Head of caudate nucleus (tissue), 42 donors: Measurements from ENCODE around the gene RABGAP1L.
"Not testable (repeated sequence)": the region's sequence is repeated elsewhere in the genome, so short reads cannot be mapped to it uniquely, and the experiment has no call there.

Experiments
- DNase-seq, 42 donors: peaks; one replicate each; pipeline versions ENCODE4 v3.0.0 to v3.0.0-alpha.2; 2020 to 2021; ENCODE audit warnings: mixed read lengths in 7 of 42
- intact Hi-C: fragments of 100-400 bp; cut with DNase I; formaldehyde crosslinking; loops from one replicate; pipeline ENCODE4 v1.15.0; 2022

Gene RABGAP1L

GRCh38 chr1:174269989-174270651 is 110.8 kb downstream of the RABGAP1L start:
- intact Hi-C loops, result no loop called here
- DNase-seq, result no peak

GRCh38 chr1:174273190-174273589 is 113.9 kb downstream of the RABGAP1L start:
- intact Hi-C loops, result no loop called here
- no peak for DNase-seq

GRCh38 chr1:174273776-174274175 is 114.5 kb downstream of the RABGAP1L start:
- intact Hi-C loops, result no loop called here
- DNase-seq, result no peak

GRCh38 chr1:174274452-174274851 is 115.1 kb downstream of the RABGAP1L start:
- no peak for DNase-seq
- intact Hi-C loops, result no loop called here

GRCh38 chr1:174274884-174275283 is 115.6 kb downstream of the RABGAP1L start:
- intact Hi-C loops, result no loop called here

GRCh38 chr1:174276087-174276486 is 116.8 kb downstream of the RABGAP1L start:
- DNase-seq, result no peak
- intact Hi-C loops, result no loop called here

More at GRCh38 chr1:174274884-174275283, 115.6 kb downstream of the RABGAP1L start:
- no peak for DNase-seq

GRCh38 chr1:174284052-174284451 is 124.7 kb downstream of the RABGAP1L start:
- DNase-seq, result no peak
- intact Hi-C loops, result no loop called here

GRCh38 chr1:174286042-174286441 is 126.7 kb downstream of the RABGAP1L start:
- DNase-seq, result no peak

GRCh38 chr1:174289644-174290310 is 130.5 kb downstream of the RABGAP1L start:
- intact Hi-C loops, result no loop called here
- no peak for DNase-seq

More at GRCh38 chr1:174286042-174286441, 126.7 kb downstream of the RABGAP1L start:
- intact Hi-C loops, result no loop called here

- no peak for DNase-seq
- intact Hi-C loops, result no loop called here
These were observed 131.7 kb downstream of the RABGAP1L start for GRCh38 chr1:174291059-174291458.

GRCh38 chr1:174296309-174296708 is 137.0 kb downstream of the RABGAP1L start:
- intact Hi-C loops, result no loop called here
- DNase-seq, result no peak

- DNase-seq, result no peak
- intact Hi-C loops, result no loop called here
These were observed 138.0 kb downstream of the RABGAP1L start for GRCh38 chr1:174297351-174297750.

- intact Hi-C loops, result no loop called here
These were observed 142.2 kb downstream of the RABGAP1L start for GRCh38 chr1:174301295-174302077.

GRCh38 chr1:174308604-174309003 is 149.3 kb downstream of the RABGAP1L start:
- no peak for DNase-seq
- intact Hi-C loops, result no loop called here

More at GRCh38 chr1:174301295-174302077, 142.2 kb downstream of the RABGAP1L start:
- no peak for DNase-seq

GRCh38 chr1:174309490-174309889 is 150.2 kb downstream of the RABGAP1L start:
- intact Hi-C loops, result no loop called here
- no peak for DNase-seq

- intact Hi-C loops, result no loop called here
These were observed 155.1 kb downstream of the RABGAP1L start for GRCh38 chr1:174314433-174314832.

GRCh38 chr1:174315239-174315638 is 155.9 kb downstream of the RABGAP1L start:
- intact Hi-C loops, result no loop called here
- no peak for DNase-seq

More at GRCh38 chr1:174314433-174314832, 155.1 kb downstream of the RABGAP1L start:
- no peak for DNase-seq

- DNase-seq, intact Hi-C loops: not testable (repeated sequence)
These were observed 161.6 kb downstream of the RABGAP1L start for GRCh38 chr1:174320897-174321296.

- DNase-seq, result no peak
These were observed 163.0 kb downstream of the RABGAP1L start for GRCh38 chr1:174322202-174322862.

More at GRCh38 chr1:174322202-174322862, 163.0 kb downstream of the RABGAP1L start:
- intact Hi-C loops, result no loop called here
